ENCODE measurements around the gene GRIK2.

DNA sequence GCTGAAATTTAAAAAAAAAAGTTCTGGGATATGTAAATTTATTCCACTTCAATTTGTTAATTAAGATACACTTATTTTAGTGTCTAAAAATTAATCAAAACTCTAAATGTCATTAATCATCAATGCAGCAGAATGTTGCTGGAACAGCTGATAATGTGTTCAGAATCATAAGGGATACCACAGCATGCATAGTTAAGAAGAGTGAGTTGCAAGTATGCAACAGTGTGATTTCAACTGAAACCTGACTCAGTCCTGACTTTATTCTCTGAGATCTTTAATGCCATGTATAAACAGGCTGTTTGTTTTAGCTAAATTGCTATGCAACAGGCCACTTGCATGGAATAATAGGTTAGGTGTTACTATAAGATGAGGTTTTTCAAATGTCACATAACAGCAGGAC lies 1.4 kb downstream of the GRIK2 start:
- TF ChIP-seq CTCF (IDR thresholded peaks at IDR 0.05) (no peak), POLR2AphosphoS5 (IDR thresholded peaks at IDR 0.05; ENCODE audit: low read depth, low read length) (no peak)
- TF ChIP-seq, protein P1, sequence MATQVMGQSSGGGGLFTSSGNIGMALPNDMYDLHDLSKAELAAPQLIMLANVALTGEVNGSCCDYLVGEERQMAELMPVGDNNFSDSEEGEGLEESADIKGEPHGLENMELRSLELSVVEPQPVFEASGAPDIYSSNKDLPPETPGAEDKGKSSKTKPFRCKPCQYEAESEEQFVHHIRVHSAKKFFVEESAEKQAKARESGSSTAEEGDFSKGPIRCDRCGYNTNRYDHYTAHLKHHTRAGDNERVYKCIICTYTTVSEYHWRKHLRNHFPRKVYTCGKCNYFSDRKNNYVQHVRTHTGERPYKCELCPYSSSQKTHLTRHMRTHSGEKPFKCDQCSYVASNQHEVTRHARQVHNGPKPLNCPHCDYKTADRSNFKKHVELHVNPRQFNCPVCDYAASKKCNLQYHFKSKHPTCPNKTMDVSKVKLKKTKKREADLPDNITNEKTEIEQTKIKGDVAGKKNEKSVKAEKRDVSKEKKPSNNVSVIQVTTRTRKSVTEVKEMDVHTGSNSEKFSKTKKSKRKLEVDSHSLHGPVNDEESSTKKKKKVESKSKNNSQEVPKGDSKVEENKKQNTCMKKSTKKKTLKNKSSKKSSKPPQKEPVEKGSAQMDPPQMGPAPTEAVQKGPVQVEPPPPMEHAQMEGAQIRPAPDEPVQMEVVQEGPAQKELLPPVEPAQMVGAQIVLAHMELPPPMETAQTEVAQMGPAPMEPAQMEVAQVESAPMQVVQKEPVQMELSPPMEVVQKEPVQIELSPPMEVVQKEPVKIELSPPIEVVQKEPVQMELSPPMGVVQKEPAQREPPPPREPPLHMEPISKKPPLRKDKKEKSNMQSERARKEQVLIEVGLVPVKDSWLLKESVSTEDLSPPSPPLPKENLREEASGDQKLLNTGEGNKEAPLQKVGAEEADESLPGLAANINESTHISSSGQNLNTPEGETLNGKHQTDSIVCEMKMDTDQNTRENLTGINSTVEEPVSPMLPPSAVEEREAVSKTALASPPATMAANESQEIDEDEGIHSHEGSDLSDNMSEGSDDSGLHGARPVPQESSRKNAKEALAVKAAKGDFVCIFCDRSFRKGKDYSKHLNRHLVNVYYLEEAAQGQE (IDR thresholded peaks at IDR 0.05; ENCODE audit: insufficient read depth in 1 of 2, low read depth in 2 of 2, low read length in 1 of 2) = no peak
